ENCODE data around the gene FBL. TPM values are rescaled to one million over a fixed set of nuclear protein-coding genes. Genes with fewer than 3 reads are reported as not detected.
"Not testable (repeated sequence)": the region's sequence is repeated elsewhere in the genome, so short reads cannot be mapped to it uniquely, and the experiment has no call there.

The FBL gene
- total RNA-seq, 1 donor from 2014 or later: 132 TPM

DNA sequence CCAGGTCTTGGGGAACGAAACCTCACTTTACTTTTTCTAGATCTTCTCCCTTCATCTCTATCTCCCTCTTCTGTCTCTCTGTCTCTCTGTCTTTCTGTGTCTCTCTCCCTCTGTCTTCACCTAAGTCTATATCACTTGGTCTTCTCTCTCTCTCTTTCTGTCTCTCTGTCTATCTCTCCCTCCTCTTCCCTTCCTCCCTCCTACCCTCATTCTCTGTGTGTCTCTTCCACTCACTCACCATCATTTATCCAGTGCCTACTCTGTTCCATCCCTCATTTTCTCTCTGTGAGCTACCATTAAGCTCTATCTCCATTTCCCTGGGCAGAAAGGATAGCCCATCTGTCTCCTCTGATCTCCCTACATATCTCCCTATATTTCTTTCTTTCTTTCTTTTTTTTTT, 32.2 kb upstream of the FBL start:
- intact Hi-C loops (cut with DNase I): no loop called here
- ATAC-seq (no peak), DNase-seq (ENCODE audit: low spot score) (no peak)

GRCh38 chr19:39877982-39878381, 31.8 kb upstream of the FBL start:
- ATAC-seq; DNase-seq (ENCODE audit: low spot score); intact Hi-C loops (cut with DNase I): not testable (repeated sequence)

DNA sequence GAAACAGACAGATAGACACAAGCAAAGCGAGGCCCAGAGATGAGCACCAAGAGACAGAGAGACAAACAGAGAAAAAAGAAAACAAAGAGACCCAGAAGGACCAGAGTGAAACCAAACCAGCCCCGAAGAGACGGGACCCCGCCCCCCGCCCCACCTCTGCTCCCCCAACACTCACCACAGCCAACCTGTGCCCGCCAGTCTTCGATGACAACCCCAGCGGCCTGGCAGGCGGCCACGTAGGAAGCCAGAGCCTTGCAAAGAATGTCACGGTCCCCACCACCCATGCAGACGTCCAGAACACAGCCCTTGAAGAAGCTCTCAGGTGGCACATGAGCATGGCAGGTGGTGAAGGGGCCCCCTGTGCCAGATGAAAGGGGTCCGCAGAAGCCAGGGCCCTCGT, 31.3 kb upstream of the FBL start:
- ATAC-seq; intact Hi-C loops (cut with DNase I); DNase-seq (ENCODE audit: low spot score): not testable (repeated sequence)

DNA sequence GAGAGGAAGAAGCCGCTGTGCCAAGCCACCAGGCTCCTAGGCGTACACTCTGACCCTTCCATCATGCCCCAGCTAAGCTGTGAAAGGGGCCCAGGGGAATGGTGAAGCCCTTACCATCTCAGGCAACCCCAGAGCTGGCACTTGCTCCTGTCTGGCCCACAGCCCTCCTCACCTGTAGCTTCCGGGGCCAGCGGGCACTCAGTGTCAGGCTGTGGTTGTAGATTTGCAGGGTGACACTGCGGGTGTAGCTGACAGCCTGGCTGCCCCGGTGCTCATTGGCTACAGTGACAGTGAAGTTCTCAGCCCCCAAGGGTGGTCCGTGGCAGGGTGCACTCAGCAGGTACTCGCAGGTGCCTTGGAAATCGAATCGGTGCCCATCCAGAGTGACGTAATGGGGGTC, 30.3 kb upstream of the FBL start:
- ATAC-seq; DNase-seq (ENCODE audit: low spot score); intact Hi-C loops (cut with DNase I): not testable (repeated sequence)

- DNase-seq (ENCODE audit: low spot score); ATAC-seq; intact Hi-C loops (cut with DNase I): not testable (repeated sequence)
Measured at GRCh38 chr19:39875401-39875864, 29.3 kb upstream of the FBL start.

DNA sequence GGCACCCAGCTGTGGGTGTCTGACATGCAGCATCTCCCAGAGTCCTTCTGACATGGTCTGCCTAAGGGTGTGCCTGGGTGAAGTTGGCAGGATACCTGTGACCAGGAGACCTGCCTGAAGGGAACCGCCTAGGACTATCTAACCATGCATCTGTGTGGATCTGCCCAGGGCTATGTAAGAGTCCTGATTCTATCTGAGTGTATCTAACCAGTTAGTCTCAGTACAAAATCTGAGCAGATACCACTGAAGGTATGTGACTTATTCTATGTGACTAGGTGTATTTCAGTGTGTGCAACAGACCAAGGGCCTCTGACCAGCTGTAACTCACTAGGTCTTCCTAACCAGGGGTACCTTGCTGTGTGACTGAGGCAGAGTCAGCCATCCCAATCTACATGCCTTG, 28.2 kb upstream of the FBL start:
- intact Hi-C loops (cut with DNase I): no loop called here
- DNase-seq (ENCODE audit: low spot score): no peak
- ATAC-seq: no peak

DNA sequence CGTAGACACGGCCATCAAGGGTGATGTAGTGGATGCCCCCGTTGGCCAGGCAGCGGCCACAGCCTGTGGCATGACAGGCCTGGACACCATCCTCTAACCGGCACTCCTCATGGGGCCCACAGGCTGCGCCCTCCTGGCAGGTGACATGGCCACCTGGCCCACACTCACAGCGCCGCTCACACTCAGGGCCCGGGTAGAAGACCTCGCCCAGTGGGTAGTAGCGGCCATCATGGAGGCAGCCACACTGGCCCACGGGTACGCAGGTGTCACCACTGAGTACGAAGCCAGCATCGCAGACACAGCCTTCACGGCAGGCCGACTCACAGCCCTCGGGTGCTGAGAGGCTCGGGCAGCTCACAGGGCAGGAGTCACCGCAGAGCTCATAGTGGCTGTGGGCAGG, 27.2 kb upstream of the FBL start:
- intact Hi-C loops (cut with DNase I): no loop called here
- ATAC-seq (no peak), DNase-seq (ENCODE audit: low spot score) (no peak)

- no peak for ATAC-seq
- intact Hi-C loops (cut with DNase I): no loop called here
- DNase-seq (ENCODE audit: low spot score): no peak
Measured at GRCh38 chr19:39871886-39872866, 26.0 kb upstream of the FBL start.

DNA sequence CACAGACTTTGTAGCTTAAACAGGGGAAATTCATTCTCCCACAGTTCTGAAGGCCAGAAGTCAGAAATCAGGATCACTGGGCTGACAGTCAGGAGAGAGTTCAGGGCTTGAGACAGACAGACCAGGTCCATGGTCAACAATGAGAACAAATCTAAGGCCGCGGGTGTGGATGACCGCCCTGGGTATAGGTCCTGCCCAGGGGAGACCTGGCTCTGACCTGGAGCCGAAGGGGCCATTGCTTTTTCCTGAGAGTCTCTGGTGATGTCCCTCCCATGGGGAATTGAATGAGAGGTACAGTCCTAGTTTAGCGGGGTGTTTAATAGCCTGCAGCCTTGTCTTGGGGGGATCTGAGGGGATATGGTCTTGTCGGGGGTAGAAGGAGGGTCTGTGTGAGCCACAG, 25.2 kb upstream of the FBL start:
- no peak for DNase-seq (ENCODE audit: low spot score)

GRCh38 chr19:39870171-39870971, 24.2 kb upstream of the FBL start:
- intact Hi-C loops (cut with DNase I): no loop called here
- DNase-seq (ENCODE audit: low spot score) (no peak), ATAC-seq (no peak)

More for the DNA sequence above, 25.2 kb upstream of the FBL start:
- intact Hi-C loops (cut with DNase I): no loop called here
- no peak for ATAC-seq

DNA sequence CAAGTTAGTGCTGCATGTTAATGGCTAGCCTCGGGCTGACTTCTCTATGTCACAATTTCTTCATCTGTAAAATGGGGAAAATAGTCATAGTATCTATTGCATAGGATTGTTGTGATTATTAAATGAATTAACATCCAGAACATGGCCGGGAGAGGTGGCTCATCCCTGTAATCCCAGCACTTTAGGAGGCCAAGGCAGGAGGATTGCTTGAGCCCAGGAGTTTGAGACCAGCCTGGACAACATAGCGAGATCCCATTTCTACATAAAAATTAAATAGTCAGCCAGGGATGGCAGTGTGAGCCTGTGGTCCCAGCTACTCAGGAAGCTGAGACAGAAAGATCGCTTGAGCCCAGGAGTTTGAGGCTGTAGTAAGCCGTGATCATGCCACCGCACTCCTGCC, 21.8 kb upstream of the FBL start:
- ATAC-seq (no peak), DNase-seq (ENCODE audit: low spot score) (no peak)
- intact Hi-C loops (cut with DNase I): no loop called here

GRCh38 chr19:39867133-39867532, 21.0 kb upstream of the FBL start:
- ATAC-seq (no peak), DNase-seq (ENCODE audit: low spot score) (no peak)
- intact Hi-C loops (cut with DNase I): no loop called here

- intact Hi-C loops (cut with DNase I): no loop called here
- ATAC-seq (no peak), DNase-seq (ENCODE audit: low spot score) (no peak)
Measured at GRCh38 chr19:39865953-39866352, 19.8 kb upstream of the FBL start.

GRCh38 chr19:39865186-39865585, 19.0 kb upstream of the FBL start:
- ATAC-seq: no peak
- intact Hi-C loops (cut with DNase I): no loop called here

DNA sequence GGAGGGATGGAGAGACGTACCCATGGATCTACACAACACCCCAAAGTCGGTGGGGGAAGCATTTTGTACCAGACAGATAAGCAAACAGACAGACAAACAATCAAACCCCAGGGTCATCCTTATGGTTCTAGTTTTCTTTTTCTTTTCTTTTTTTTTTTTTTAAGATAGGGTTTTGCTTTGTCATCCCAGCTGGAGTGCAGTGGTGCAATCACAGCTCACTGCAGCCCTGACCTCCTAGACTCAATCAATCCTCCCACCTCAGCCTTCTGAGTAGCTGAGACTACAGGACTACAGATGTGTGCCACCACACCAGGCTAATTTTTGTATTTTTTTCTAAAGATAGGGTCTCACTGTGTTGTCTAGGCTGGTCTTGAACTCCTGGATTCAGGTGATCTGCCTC, 17.9 kb upstream of the FBL start:
- intact Hi-C loops (cut with DNase I): no loop called here
- no peak for ATAC-seq
- DNase-seq (ENCODE audit: low spot score): no peak

More at GRCh38 chr19:39865186-39865585, 19.0 kb upstream of the FBL start:
- no peak for DNase-seq (ENCODE audit: low spot score)

DNA sequence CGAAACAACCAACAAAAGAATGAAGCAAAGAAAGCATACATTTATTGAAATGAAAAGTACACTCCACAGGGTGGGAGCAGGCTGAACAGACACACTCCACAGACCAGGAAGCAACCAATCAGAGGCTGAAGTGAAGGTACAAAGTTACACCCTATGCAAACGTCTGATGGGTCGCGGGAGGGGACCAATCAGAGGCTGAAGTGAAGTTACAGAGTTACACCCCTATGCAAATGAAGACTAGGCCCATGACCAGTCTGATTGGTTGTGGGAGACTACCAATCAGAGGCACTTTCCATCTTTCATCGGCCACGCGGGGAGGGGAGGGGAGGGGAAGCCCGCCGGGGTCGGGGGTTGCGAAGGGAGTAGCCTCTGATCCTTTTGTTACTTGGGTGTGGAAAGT, 12.4 kb upstream of the FBL start:
- no peak for ATAC-seq
- intact Hi-C loops (cut with DNase I): no loop called here

GRCh38 chr19:39852882-39853281, 6.7 kb upstream of the FBL start:
- intact Hi-C loops (cut with DNase I): no loop called here
- DNase-seq (ENCODE audit: low spot score) (no peak), ATAC-seq (no peak)

More for the DNA sequence above, 12.4 kb upstream of the FBL start:
- no peak for DNase-seq (ENCODE audit: low spot score)

DNA sequence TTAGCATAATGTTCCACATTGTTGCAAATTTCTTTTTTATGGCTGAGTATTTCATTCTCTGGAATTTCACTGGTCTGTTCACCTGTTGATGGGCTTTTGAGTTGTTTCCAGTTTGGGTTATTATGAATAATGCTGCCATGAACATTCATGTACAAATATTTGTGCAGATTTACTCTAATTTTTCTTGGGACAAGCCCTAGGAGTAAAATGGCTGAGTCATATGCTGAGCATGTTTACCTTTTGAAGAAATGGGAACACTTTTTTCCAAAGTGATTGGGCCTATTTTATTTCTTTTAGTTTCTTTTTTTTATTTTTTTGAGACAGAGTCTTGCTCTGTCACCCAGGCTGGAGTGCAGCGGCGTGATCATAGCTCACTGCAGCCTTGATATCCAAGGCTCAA, 4.7 kb upstream of the FBL start:
- ATAC-seq (no peak), DNase-seq (ENCODE audit: low spot score) (no peak)
- intact Hi-C loops (cut with DNase I): no loop called here

DNA sequence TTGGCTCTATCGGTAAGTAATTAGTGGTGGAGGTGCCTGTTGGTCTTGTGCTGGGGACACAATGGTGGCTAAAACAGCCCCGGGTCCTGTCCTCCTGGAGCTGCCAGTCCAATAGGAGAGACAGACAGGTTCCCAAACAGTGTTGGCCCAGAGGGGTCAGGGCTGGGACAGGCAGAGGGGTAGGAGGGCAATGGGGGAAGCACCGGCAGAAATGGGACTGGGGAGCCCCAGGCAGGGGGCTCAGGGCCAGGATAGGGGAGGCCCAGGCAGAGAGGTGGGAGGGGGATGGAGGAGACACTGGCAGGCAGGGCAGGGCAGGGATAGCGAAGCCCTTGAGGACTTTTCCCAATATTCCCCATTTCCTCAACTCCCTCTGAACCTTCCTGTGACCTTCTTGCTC, 2.2 kb upstream of the FBL start:
- ATAC-seq (no peak), DNase-seq (ENCODE audit: low spot score) (no peak)
- intact Hi-C loops (cut with DNase I): loop anchor here (10.0 kb wide), 2 partner anchors 84 to 314 kb away; partner anchors contain the start of gene EID2B

GRCh38 chr19:39847525-39847924, 1.3 kb upstream of the FBL start:
- ATAC-seq: no peak
- intact Hi-C loops (cut with DNase I): loop anchor here (10.0 kb wide), 2 partner anchors 83 to 313 kb away; partner anchors contain the start of gene EID2B

More at GRCh38 chr19:39847525-39847924, 1.3 kb upstream of the FBL start:
- no peak for DNase-seq (ENCODE audit: low spot score)
